OCI-LY7 (cell line): ENCODE data around the gene SLC4A5. TPM values are rescaled to one million over a fixed set of nuclear protein-coding genes. Genes with fewer than 3 reads are reported as not detected.
A peak's percentile ranks its signal among the peaks of the same experiment; 100 is the strongest.

Source experiments
- BruUV-seq: library from RNA; stranded (reverse); fragments of 400-500 nt; replicated peaks from 2 replicates; lab custom pipeline; 2021; lab: Mats Ljungman, UMichigan
- CTCF ChIA-PET: fragments of 300-600 bp; sonication (Branson Sonifier 250); formaldehyde crosslinking; loops from one replicate; lab custom pipeline; 2022; ENCODE audit warnings: antibody characterized with exemption; ENCODE audit not compliant: unreplicated experiment; lab: Charles Lee
- POLR2A ChIA-PET: fragments of 300-600 bp; sonication (Branson Sonifier 250); formaldehyde crosslinking; loops from one replicate; lab custom pipeline; 2022; ENCODE audit warnings: antibody characterized with exemption; lab: Charles Lee
- DNase-seq: peaks from one replicate; pipeline ENCODE4 v3.0.0-alpha.2; 2015; ENCODE audit warnings: low spot score
- H2AFZ ChIP-seq: fragments of 200-600 bp; sonication (generic), shearing (Covaris generic); 2 replicates; pipeline ENCODE4 v1.6.1; 2014; ENCODE audit warnings: mild to moderate bottlenecking, antibody characterized with exemption, low read length, moderate library complexity
- H3K27ac ChIP-seq: fragments of 200-600 bp; sonication (generic); 2 replicates; pipeline ENCODE4 v1.5.1; 2014; ENCODE audit warnings: mixed run types, low read depth, mild to moderate bottlenecking, moderate library complexity, low read length, inconsistent platforms; ENCODE audit not compliant: poor library complexity, severe bottlenecking
- H3K36me3 ChIP-seq: fragments of 200-600 bp; sonication (generic); 2 replicates; pipeline ENCODE4 v1.6.1; 2014; ENCODE audit warnings: mild to moderate bottlenecking, antibody characterized with exemption, low read length, moderate library complexity, mixed read lengths; ENCODE audit not compliant: insufficient read depth
- H3K4me1 ChIP-seq: fragments of 200-600 bp; sonication (generic); 2 replicates; pipeline ENCODE4 v1.5.1; 2014; ENCODE audit warnings: mild to moderate bottlenecking, low read length; ENCODE audit not compliant: insufficient read depth, poor library complexity, severe bottlenecking
- H3K4me2 ChIP-seq: fragments of 200-600 bp; sonication (generic); 2 replicates; pipeline ENCODE4 v1.6.1; 2014; ENCODE audit warnings: mild to moderate bottlenecking, low read length
- H3K4me3 ChIP-seq: fragments of 200-600 bp; sonication (generic); 2 replicates; pipeline ENCODE4 v1.5.1; 2014; ENCODE audit warnings: mild to moderate bottlenecking, low read depth, low read length; ENCODE audit not compliant: poor library complexity, severe bottlenecking
- H3K79me2 ChIP-seq: fragments of 200-600 bp; sonication (generic); 2 replicates; pipeline ENCODE4 v1.6.1; 2016; ENCODE audit warnings: low read depth, mild to moderate bottlenecking, low read length, moderate library complexity, mixed read lengths; ENCODE audit not compliant: insufficient read depth
- H3K9me2 ChIP-seq: fragments of 200-600 bp; sonication (generic); 2 replicates; pipeline ENCODE4 v1.6.1; 2016; ENCODE audit warnings: mild to moderate bottlenecking, low read length, mixed read lengths; ENCODE audit not compliant: insufficient read depth
- H3K9me3 ChIP-seq: fragments of 200-600 bp; sonication (generic); 2 replicates; pipeline ENCODE4 v1.6.1; 2014; ENCODE audit warnings: mild to moderate bottlenecking, mixed run types, low read length, mixed read lengths
- H4K20me1 ChIP-seq: fragments of 200-600 bp; sonication (generic); 2 replicates; pipeline ENCODE4 v1.6.1; 2014; ENCODE audit warnings: mild to moderate bottlenecking, antibody characterized with exemption, low read length, moderate library complexity, mixed read lengths; ENCODE audit not compliant: insufficient read depth
- CTCF ChIP-seq: fragments of 200-600 bp; sonication (generic); conservative IDR thresholded peaks from 2 replicates; pipeline ENCODE4 v1.5.1; 2014; ENCODE audit warnings: mild to moderate bottlenecking, antibody characterized with exemption, low read length, moderate library complexity, mixed read lengths
- EZH2phosphoT487 ChIP-seq: fragments of 200-600 bp; sonication (generic); IDR thresholded peaks from 2 replicates; pipeline ENCODE4 v1.6.1; 2018; ENCODE audit warnings: low read depth, borderline replicate concordance, mild to moderate bottlenecking, mixed run types, antibody characterized with exemption, low read length, moderate library complexity, mixed read lengths
- intact Hi-C: fragments of 100-400 bp; cut with micrococcal nuclease; formaldehyde crosslinking; loops from one replicate; pipeline ENCODE4 v1.10.0; 2022; ENCODE audit not compliant: unreplicated experiment
- total RNA-seq, 2 experiments: library from RNA; depleted of rRNA in 1 of 2; stranded (reverse); fragments of >200 nt in 1 of 2; shearing (Covaris generic) in 1 of 2; gene quantifications; 2 replicates each; pipeline ENCODE4 v1.2.3, GENCODE V29; 2014 to 2022

Gene SLC4A5
- total RNA-seq, 2 experiments from 2014 or later: 1.2 to 7.0 TPM

- Histone ChIP-seq H2AFZ (peak overlapping the region; percentile 91), H3K9me2 (no peaks in the 10 kb centered on the region), H3K4me3 (peak overlapping the region; percentile 84), H3K27ac (peak overlapping the region; percentile 88), H3K4me1 (peaks cover 44% of the 10 kb centered on the region), H4K20me1 (peaks cover 31% of the 10 kb centered on the region), H3K79me2 (peaks cover 41% of the 10 kb centered on the region), H3K4me2 (peak overlapping the region; percentile 52), H3K9me3 (no peaks in the 10 kb centered on the region), H3K36me3 (peaks cover 40% of the 10 kb centered on the region)
- POLR2A ChIA-PET: interaction anchor here (0.7 to 7.1 kb wide), 8 partner anchors 9 to 205 kb away, joined by 3 to 118 read pairs (median 6); partner anchors contain the start of gene MOB1A
- intact Hi-C loops: loop anchor here (1.0 kb wide), 1 partner anchor 17 kb away; no protein-coding TSS in a partner anchor
- CTCF ChIA-PET: interaction anchor here (2.8 kb wide), 1 partner anchor 20 kb away, joined by 8 read pairs; the partner anchor contains the start of gene MOB1A
- TF ChIP-seq CTCF: no peak
- TF ChIP-seq EZH2phosphoT487: no peak
- BruUV-seq: TSS peak; percentile 89
- no peak for DNase-seq
Observed at GRCh38 chr2:74198023-74198460, 145.2 kb downstream of the SLC4A5 start.

GRCh38 chr2:74197049-74197448 lies 146.2 kb downstream of the SLC4A5 start:
- no TSS peak for BruUV-seq
- no peak for DNase-seq
- ChIA-PET POLR2A (interaction anchor here (1.2 to 7.1 kb wide), 4 partner anchors 12 to 40 kb away, joined by 3 to 118 read pairs (median 12); partner anchors contain the start of gene MOB1A), CTCF (no interaction called here)
- Histone ChIP-seq H3K79me2 (peaks cover 31% of the 10 kb centered on the region), H3K36me3 (peaks cover 30% of the 10 kb centered on the region), H4K20me1 (peaks cover 27% of the 10 kb centered on the region), H3K4me2 (no peak overlapping the region), H2AFZ (peak overlapping the region; percentile 64; the same call in 1 of the 2 replicates), H3K4me1 (peaks cover 40% of the 10 kb centered on the region), H3K4me3 (no peak overlapping the region), H3K27ac (no peak overlapping the region), H3K9me3 (no peaks in the 10 kb centered on the region), H3K9me2 (no peaks in the 10 kb centered on the region)
- TF ChIP-seq CTCF (no peak), EZH2phosphoT487 (no peak)
- intact Hi-C loops: no loop called here

- Histone ChIP-seq H3K4me1 (peaks cover 30% of the 10 kb centered on the region), H4K20me1 (peaks cover 7% of the 10 kb centered on the region), H3K9me3 (no peaks in the 10 kb centered on the region), H3K79me2 (peaks cover 8% of the 10 kb centered on the region), H2AFZ (no peak overlapping the region), H3K36me3 (peaks cover 7% of the 10 kb centered on the region), H3K4me2 (no peak overlapping the region), H3K9me2 (no peaks in the 10 kb centered on the region), H3K4me3 (no peak overlapping the region), H3K27ac (no peak overlapping the region)
- DNase-seq: no peak
- CTCF ChIA-PET: no interaction called here
- intact Hi-C loops: no loop called here
- POLR2A ChIA-PET: no interaction called here
- no peak for TF ChIP-seq EZH2phosphoT487
- no peak for TF ChIP-seq CTCF
- no TSS peak for BruUV-seq
Observed at GRCh38 chr2:74194799-74195198, 148.4 kb downstream of the SLC4A5 start.
